HCT116 (cell line): Measurements from ENCODE around the gene SUGCT.

ENCODE experiments used
- ATF3 ChIP-seq: IDR thresholded peaks from 2 replicates; pipeline ENCODE4 v1.6.1; 2012
- CBX3 ChIP-seq: IDR thresholded peaks from 2 replicates; pipeline ENCODE4 v1.6.1; 2012; ENCODE audit warnings: low read depth
- CTCF ChIP-seq, 3 experiments: fragments of 200-600 bp in 1 of 3; sonication (generic) in 1 of 3; IDR thresholded peaks in 2 of 3; conservative IDR thresholded peaks in 1 of 3; 2 replicates each; pipeline ENCODE4 v1.5.1; 2012 to 2017; ENCODE audit warnings: low read depth in 2 of 3, low read length in 2 of 3, antibody characterized with exemption in 1 of 3, borderline replicate concordance in 1 of 3, control low read depth in 1 of 3, mild to moderate bottlenecking in 1 of 3, mixed read lengths in 1 of 3, mixed run types in 1 of 3, moderate library complexity in 1 of 3; ENCODE audit not compliant: insufficient read depth in 1 of 3
- EZH2 ChIP-seq: fragments of 200-600 bp; sonication (generic); IDR thresholded peaks from 2 replicates; pipeline ENCODE4 v1.6.1; 2017; ENCODE audit warnings: antibody characterized with exemption, mixed run types
- FOSL1 ChIP-seq: IDR thresholded peaks from 2 replicates; pipeline ENCODE4 v1.6.1; 2012; ENCODE audit warnings: low read depth
- JUND ChIP-seq: IDR thresholded peaks from 2 replicates; pipeline ENCODE4 v1.6.1; 2012
- MAX ChIP-seq: IDR thresholded peaks from 2 replicates; pipeline ENCODE4 v1.6.1; 2012
- POLR2A ChIP-seq: IDR thresholded peaks from 2 replicates; pipeline ENCODE4 v1.7.0; 2011; ENCODE audit warnings: borderline replicate concordance; ENCODE audit not compliant: insufficient read depth, insufficient read length; ENCODE audit errors: extremely low read depth
- POLR2AphosphoS5 ChIP-seq: IDR thresholded peaks from 2 replicates; pipeline ENCODE4 v1.6.1; 2011; ENCODE audit warnings: mild to moderate bottlenecking, low read depth, low read length, moderate library complexity
- RAD21 ChIP-seq: IDR thresholded peaks from 2 replicates; pipeline ENCODE4 v1.6.1; 2012; ENCODE audit warnings: low read depth, mild to moderate bottlenecking
- REST ChIP-seq: IDR thresholded peaks from 2 replicates; pipeline ENCODE4 v1.6.1; 2012; ENCODE audit warnings: low read depth
- SIN3A ChIP-seq: IDR thresholded peaks from 2 replicates; pipeline ENCODE4 v1.6.1; 2012; ENCODE audit warnings: low read depth
- SP1 ChIP-seq: IDR thresholded peaks from 2 replicates; pipeline ENCODE4 v1.6.1; 2012; ENCODE audit warnings: low read depth
- ZBTB33 ChIP-seq: IDR thresholded peaks from 2 replicates; pipeline ENCODE4 v1.6.1; 2011; ENCODE audit warnings: mild to moderate bottlenecking, low read length, moderate library complexity; ENCODE audit not compliant: insufficient replicate concordance; ENCODE audit errors: extremely low read depth

GRCh38 chr7:40300146-40300670 is 165.4 kb downstream of the SUGCT start:
- TF ChIP-seq CTCF (IDR thresholded peaks at IDR 0.05 in 2 of 3, conservative IDR thresholded peaks at IDR 0.05 in 1 of 3; ENCODE audit: borderline replicate concordance in 1 of 3, insufficient read depth in 1 of 3, low read depth in 2 of 3, low read length in 2 of 3) (no peak), RAD21 (no peak), REST (no peak), SP1 (no peak), POLR2A (no peak), CBX3 (no peak), JUND (no peak), EZH2 (no peak), ZBTB33 (no peak), SIN3A (no peak), POLR2AphosphoS5 (no peak), MAX (no peak), ATF3 (no peak), FOSL1 (no peak)
